ENCODE measurements around the gene OR1J2. TPM values are rescaled to one million over a fixed set of nuclear protein-coding genes. Genes with fewer than 3 reads are reported as not detected.

OR1J2 gene
- total RNA-seq, 1 donor from 2014 or later, result not detected

DNA sequence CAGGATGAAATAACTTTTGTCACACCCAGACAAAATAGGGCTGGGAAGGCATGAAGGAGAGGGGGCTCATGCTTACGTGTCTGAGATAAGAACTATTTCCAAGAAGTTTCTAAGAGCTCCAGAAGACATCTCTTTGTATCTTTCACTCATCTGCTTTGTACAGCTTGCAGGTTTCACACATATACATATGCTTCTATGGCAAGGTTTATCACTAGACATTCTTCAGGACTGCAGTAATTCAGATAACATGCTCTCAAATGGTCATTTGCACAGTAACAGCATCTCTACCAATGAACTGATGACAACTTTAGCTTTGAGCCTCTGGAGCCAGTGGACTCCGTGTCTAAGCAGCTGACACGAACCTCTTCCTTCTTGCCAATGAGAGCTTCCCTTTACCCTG lies 36.0 kb upstream of the OR1J2 start:
- H3K4me3 ChIP-seq (ENCODE audit: insufficient read depth, low read depth, low read length), result no peak overlapping the region
- no peaks in the 10 kb centered on the region for H3K9me3 ChIP-seq (ENCODE audit: insufficient read depth, low read depth, low read length)
- no peak overlapping the region for H3K4me2 ChIP-seq (ENCODE audit: low read length)
- Mint-ChIP-seq H3K4me3 (ENCODE audit: unreplicated experiment) (no peak overlapping the region), H3K27me3 (ENCODE audit: low read depth, unreplicated experiment) (peaks cover 18% of the 10 kb centered on the region), H3K36me3 (ENCODE audit: low read depth, unreplicated experiment) (no peaks in the 10 kb centered on the region), H3K27ac (ENCODE audit: unreplicated experiment) (no peak overlapping the region), H3K9me3 (ENCODE audit: unreplicated experiment) (peaks cover 11% of the 10 kb centered on the region), H3K4me1 (ENCODE audit: low read depth, unreplicated experiment) (no peaks in the 10 kb centered on the region)
- no peak for DNase-seq (ENCODE audit: low read depth)
- H3K27me3 ChIP-seq (ENCODE audit: insufficient read depth, low read length), result peaks cover 2% of the 10 kb centered on the region
- H3K9ac ChIP-seq (ENCODE audit: low read length), result no peak overlapping the region
- TF ChIP-seq EZH2 (IDR thresholded peaks at IDR 0.05; ENCODE audit: insufficient read depth, low read length), result no peak
- TF ChIP-seq, protein P1, sequence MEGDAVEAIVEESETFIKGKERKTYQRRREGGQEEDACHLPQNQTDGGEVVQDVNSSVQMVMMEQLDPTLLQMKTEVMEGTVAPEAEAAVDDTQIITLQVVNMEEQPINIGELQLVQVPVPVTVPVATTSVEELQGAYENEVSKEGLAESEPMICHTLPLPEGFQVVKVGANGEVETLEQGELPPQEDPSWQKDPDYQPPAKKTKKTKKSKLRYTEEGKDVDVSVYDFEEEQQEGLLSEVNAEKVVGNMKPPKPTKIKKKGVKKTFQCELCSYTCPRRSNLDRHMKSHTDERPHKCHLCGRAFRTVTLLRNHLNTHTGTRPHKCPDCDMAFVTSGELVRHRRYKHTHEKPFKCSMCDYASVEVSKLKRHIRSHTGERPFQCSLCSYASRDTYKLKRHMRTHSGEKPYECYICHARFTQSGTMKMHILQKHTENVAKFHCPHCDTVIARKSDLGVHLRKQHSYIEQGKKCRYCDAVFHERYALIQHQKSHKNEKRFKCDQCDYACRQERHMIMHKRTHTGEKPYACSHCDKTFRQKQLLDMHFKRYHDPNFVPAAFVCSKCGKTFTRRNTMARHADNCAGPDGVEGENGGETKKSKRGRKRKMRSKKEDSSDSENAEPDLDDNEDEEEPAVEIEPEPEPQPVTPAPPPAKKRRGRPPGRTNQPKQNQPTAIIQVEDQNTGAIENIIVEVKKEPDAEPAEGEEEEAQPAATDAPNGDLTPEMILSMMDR (IDR thresholded peaks at IDR 0.05; ENCODE audit: insufficient read depth, low read depth, low read length), result no peak
- no peak overlapping the region for H3K27ac ChIP-seq (ENCODE audit: low read depth, low read length)
- no peak for FAIRE-seq
- no peak overlapping the region for H2AFZ ChIP-seq (ENCODE audit: low read depth, low read length)
- H4K20me1 ChIP-seq (ENCODE audit: insufficient read depth, low read length), result no peaks in the 10 kb centered on the region
- H3K79me2 ChIP-seq (ENCODE audit: insufficient read depth, low read length), result no peaks in the 10 kb centered on the region
- H3K36me3 ChIP-seq (ENCODE audit: insufficient read depth, low read length), result no peaks in the 10 kb centered on the region
- H3K4me1 ChIP-seq (ENCODE audit: insufficient read depth, low read length), result no peaks in the 10 kb centered on the region

DNA sequence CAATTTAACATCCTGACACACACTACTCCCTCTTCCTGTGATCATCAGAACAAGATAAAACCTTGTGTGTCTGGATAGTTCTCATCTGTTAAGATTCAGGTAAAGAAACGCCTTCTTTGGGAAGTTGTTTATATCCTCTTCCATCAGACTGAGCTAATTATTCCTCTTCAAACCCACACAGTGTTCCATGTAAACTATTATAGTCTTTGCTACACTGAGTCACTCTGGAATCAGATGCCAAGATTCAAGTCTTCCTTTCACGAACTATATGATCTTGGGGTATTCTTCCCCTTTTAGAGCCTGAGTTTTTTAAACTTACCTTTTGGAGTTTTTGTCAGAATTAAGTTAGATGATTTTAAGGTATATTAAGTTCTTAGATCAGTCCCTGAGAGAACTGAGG lies 34.9 kb upstream of the OR1J2 start:
- no peaks in the 10 kb centered on the region for H3K36me3 ChIP-seq (ENCODE audit: insufficient read depth, low read length)
- no peak overlapping the region for H3K27ac ChIP-seq (ENCODE audit: low read depth, low read length)
- H3K4me1 ChIP-seq (ENCODE audit: insufficient read depth, low read length), result no peaks in the 10 kb centered on the region
- FAIRE-seq, result no peak
- no peak overlapping the region for H2AFZ ChIP-seq (ENCODE audit: low read depth, low read length)
- no peak for DNase-seq (ENCODE audit: low read depth)
- Mint-ChIP-seq H3K4me3 (ENCODE audit: unreplicated experiment) (no peak overlapping the region), H3K27me3 (ENCODE audit: low read depth, unreplicated experiment) (peaks cover 14% of the 10 kb centered on the region), H3K4me1 (ENCODE audit: low read depth, unreplicated experiment) (no peaks in the 10 kb centered on the region), H3K36me3 (ENCODE audit: low read depth, unreplicated experiment) (no peaks in the 10 kb centered on the region), H3K9me3 (ENCODE audit: unreplicated experiment) (peaks cover 7% of the 10 kb centered on the region), H3K27ac (ENCODE audit: unreplicated experiment) (no peak overlapping the region)
- no peaks in the 10 kb centered on the region for H3K79me2 ChIP-seq (ENCODE audit: insufficient read depth, low read length)
- no peak overlapping the region for H3K4me2 ChIP-seq (ENCODE audit: low read length)
- TF ChIP-seq, protein P1 (IDR thresholded peaks at IDR 0.05; ENCODE audit: insufficient read depth, low read depth, low read length), result no peak
- TF ChIP-seq EZH2 (IDR thresholded peaks at IDR 0.05; ENCODE audit: insufficient read depth, low read length), result no peak
- no peaks in the 10 kb centered on the region for H4K20me1 ChIP-seq (ENCODE audit: insufficient read depth, low read length)
- no peak overlapping the region for H3K4me3 ChIP-seq (ENCODE audit: insufficient read depth, low read depth, low read length)
- peaks cover 2% of the 10 kb centered on the region for H3K27me3 ChIP-seq (ENCODE audit: insufficient read depth, low read length)
- H3K9ac ChIP-seq (ENCODE audit: low read length), result no peak overlapping the region
- no peaks in the 10 kb centered on the region for H3K9me3 ChIP-seq (ENCODE audit: insufficient read depth, low read depth, low read length)

DNA sequence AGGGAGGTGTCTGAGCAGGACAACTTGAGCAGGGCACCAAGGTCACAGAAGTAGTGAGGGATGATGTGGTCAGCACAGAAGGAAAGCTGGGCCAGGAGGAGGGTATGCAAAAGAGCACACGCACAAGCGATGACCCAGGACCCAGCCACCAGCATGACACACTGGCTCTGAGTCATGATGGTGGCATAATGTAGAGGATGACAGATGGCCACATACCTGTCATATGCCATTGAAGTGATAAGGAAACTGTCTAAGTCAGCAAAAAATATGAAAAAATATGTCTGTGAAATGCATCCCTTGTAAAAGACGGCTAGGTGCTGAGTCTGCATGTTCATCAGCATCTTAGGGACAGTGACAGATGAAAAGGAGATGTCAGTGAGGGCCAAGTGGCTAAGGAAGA lies 33.3 kb upstream of the OR1J2 start:
- no peaks in the 10 kb centered on the region for H3K36me3 Mint-ChIP-seq (ENCODE audit: low read depth, unreplicated experiment)
- H3K27me3 Mint-ChIP-seq (ENCODE audit: low read depth, unreplicated experiment), result peaks cover 14% of the 10 kb centered on the region

More for the DNA sequence above, 33.3 kb upstream of the OR1J2 start:
- Histone ChIP-seq H3K4me3 (ENCODE audit: insufficient read depth, low read depth, low read length) (no peak overlapping the region), H4K20me1 (ENCODE audit: insufficient read depth, low read length) (no peaks in the 10 kb centered on the region), H3K9ac (ENCODE audit: low read length) (no peak overlapping the region), H3K4me2 (ENCODE audit: low read length) (no peak overlapping the region), H3K36me3 (ENCODE audit: insufficient read depth, low read length) (no peaks in the 10 kb centered on the region), H2AFZ (ENCODE audit: low read depth, low read length) (no peak overlapping the region), H3K79me2 (ENCODE audit: insufficient read depth, low read length) (no peaks in the 10 kb centered on the region), H3K4me1 (ENCODE audit: insufficient read depth, low read length) (no peaks in the 10 kb centered on the region), H3K9me3 (ENCODE audit: insufficient read depth, low read depth, low read length) (no peaks in the 10 kb centered on the region), H3K27me3 (ENCODE audit: insufficient read depth, low read length) (peaks cover 2% of the 10 kb centered on the region), H3K27ac (ENCODE audit: low read depth, low read length) (no peak overlapping the region)
- no peaks in the 10 kb centered on the region for H3K4me1 Mint-ChIP-seq (ENCODE audit: low read depth, unreplicated experiment)
- no peak overlapping the region for H3K27ac Mint-ChIP-seq (ENCODE audit: unreplicated experiment)
- no peak overlapping the region for H3K4me3 Mint-ChIP-seq (ENCODE audit: unreplicated experiment)
- no peak for FAIRE-seq
- TF ChIP-seq EZH2 (IDR thresholded peaks at IDR 0.05; ENCODE audit: insufficient read depth, low read length), result no peak
- TF ChIP-seq, protein P1 (IDR thresholded peaks at IDR 0.05; ENCODE audit: insufficient read depth, low read depth, low read length), result no peak
- no peak for DNase-seq (ENCODE audit: low read depth)
- peaks cover 4% of the 10 kb centered on the region for H3K9me3 Mint-ChIP-seq (ENCODE audit: unreplicated experiment)

All from astrocyte (in vitro differentiated cells and primary cell).